Ishikawa (cell line): ENCODE data around the gene OPCML.

Source experiments
- CEBPB ChIP-seq: IDR thresholded peaks from 2 replicates; pipeline ENCODE4 v1.6.1; 2012
- CREB1 ChIP-seq: IDR thresholded peaks from 2 replicates; pipeline ENCODE4 v1.6.1; 2012; ENCODE audit warnings: low read depth
- EGR1 ChIP-seq: IDR thresholded peaks from 2 replicates; pipeline ENCODE4 v1.6.1; 2012
- EP300 ChIP-seq: IDR thresholded peaks from 2 replicates; pipeline ENCODE4 v1.6.1; 2012; ENCODE audit warnings: borderline replicate concordance
- FOXM1 ChIP-seq: IDR thresholded peaks from 2 replicates; pipeline ENCODE4 v1.6.1; 2012; ENCODE audit warnings: low read depth, borderline replicate concordance
- MAX ChIP-seq: IDR thresholded peaks from 2 replicates; pipeline ENCODE4 v1.6.1; 2012
- NFIC ChIP-seq: IDR thresholded peaks from 2 replicates; pipeline ENCODE4 v1.6.1; 2012
- RAD21 ChIP-seq: IDR thresholded peaks from 2 replicates; pipeline ENCODE4 v1.6.1; 2012; ENCODE audit warnings: low read depth
- REST ChIP-seq: IDR thresholded peaks from 2 replicates; pipeline ENCODE4 v1.6.1; 2012; ENCODE audit warnings: low read depth, mild to moderate bottlenecking
- TAF1 ChIP-seq: IDR thresholded peaks from 2 replicates; pipeline ENCODE4 v1.6.1; 2012; ENCODE audit warnings: low read depth, mild to moderate bottlenecking
- TCF12 ChIP-seq: IDR thresholded peaks from 2 replicates; pipeline ENCODE4 v1.6.1; 2012; ENCODE audit warnings: low read depth
- TEAD4 ChIP-seq: IDR thresholded peaks from 2 replicates; pipeline ENCODE4 v1.6.1; 2012
- USF1 ChIP-seq: IDR thresholded peaks from 2 replicates; pipeline ENCODE4 v1.6.1; 2012
- YY1 ChIP-seq: IDR thresholded peaks from 2 replicates; pipeline ENCODE4 v1.6.1; 2012; ENCODE audit warnings: low read depth
- ZBTB7A ChIP-seq: IDR thresholded peaks from 2 replicates; pipeline ENCODE4 v1.6.1; 2012; ENCODE audit warnings: low read depth

Gene OPCML

GRCh38 chr11:132501356-132501755, 1030.9 kb downstream of the OPCML start:
- TF ChIP-seq TAF1 (no peak), TCF12 (no peak), EGR1 (no peak), MAX (no peak), RAD21 (no peak), EP300 (no peak), USF1 (no peak), TEAD4 (no peak), NFIC (no peak), ZBTB7A (no peak), REST (no peak)

GRCh38 chr11:132499661-132500060, 1032.6 kb downstream of the OPCML start:
- no peak for TF ChIP-seq FOXM1

GRCh38 chr11:132496341-132496740, 1036.0 kb downstream of the OPCML start:
- TF ChIP-seq TEAD4 = no peak
- TF ChIP-seq CREB1 = no peak
- TF ChIP-seq NFIC = no peak
- TF ChIP-seq RAD21 = no peak
- no peak for TF ChIP-seq CEBPB
- no peak for TF ChIP-seq YY1
- no peak for TF ChIP-seq USF1
- no peak for TF ChIP-seq MAX
- TF ChIP-seq TAF1 = no peak
- no peak for TF ChIP-seq ZBTB7A
- TF ChIP-seq EGR1 = no peak
- TF ChIP-seq TCF12 = no peak
- TF ChIP-seq REST = no peak
- no peak for TF ChIP-seq FOXM1
- TF ChIP-seq EP300 = no peak

- TF ChIP-seq ZBTB7A (no peak), RAD21 (no peak), MAX (no peak), TCF12 (no peak), YY1 (no peak), TEAD4 (no peak), USF1 (no peak), EP300 (no peak), NFIC (no peak), REST (no peak), TAF1 (no peak), CEBPB (no peak), CREB1 (no peak), FOXM1 (no peak), EGR1 (no peak)
Measured at GRCh38 chr11:132493801-132494200, 1038.5 kb downstream of the OPCML start.
